ENCODE results near the gene PPP4C. TPM values are rescaled to one million over a fixed set of nuclear protein-coding genes. Genes with fewer than 3 reads are reported as not detected.

Gene PPP4C
- 100 to 1,000 TPM; 104 to 105 TPM for total RNA-seq

DNA sequence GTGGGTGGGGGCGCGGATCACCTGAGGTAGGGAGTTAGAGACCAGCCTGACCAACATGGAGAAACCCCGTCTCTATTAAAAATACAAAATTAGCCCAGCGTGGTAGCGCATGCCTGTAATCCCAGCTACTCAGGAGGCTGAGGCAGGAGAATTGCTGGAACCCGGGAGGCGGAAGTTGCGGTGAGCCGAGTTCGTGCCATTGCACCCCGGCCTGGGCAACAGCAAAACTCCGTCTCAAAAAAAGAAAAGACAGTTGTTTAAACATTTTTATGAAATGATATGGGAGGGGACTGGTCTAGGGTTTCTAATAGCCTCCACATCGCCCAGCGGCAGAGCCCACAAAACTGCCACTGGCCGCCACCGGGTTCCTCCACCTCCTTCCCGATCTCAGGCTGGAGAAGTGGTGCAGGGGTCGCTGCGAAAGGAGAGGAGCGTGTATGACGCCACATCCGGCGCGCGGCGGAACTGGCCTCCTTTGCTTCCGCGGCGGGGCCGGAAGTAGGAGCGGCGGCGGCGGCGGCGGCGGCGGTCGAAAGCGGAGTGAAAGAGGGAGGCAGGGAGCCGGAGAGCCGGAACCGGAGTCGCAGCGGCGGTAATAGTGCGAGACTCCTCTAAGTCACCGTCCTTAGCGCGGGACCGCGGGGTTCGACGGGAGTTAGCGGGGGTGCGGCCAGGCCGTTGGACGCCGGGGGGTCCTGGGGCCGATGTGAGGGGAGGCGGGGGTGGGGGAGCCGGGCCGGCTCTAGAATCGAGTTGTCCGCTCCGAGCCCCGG is at the start of gene PPP4C:
TSS of gene PPP4C (plus strand) at position 492 of the 773 bp plus-strand sequence. CDS start 384 bp downstream, outside the sequence.
- CTCF ChIA-PET = interaction anchor here (0.6 to 8.7 kb wide), 3 partner anchors 10 to 99 kb away, joined by 3 to 50 read pairs (median 8); partner anchors contain the start of genes ALDOA and TBX6
- peak within 1 kb of the TSS; percentile 94 for H3K27ac Mint-ChIP-seq
- peaks cover 33% of the 10 kb centered on the region for H3K4me1 Mint-ChIP-seq (ENCODE audit: low read depth)
- H3K4me3 Mint-ChIP-seq = peak within 1 kb of the TSS; percentile 92
- no peaks in the 10 kb centered on the region for H3K27me3 Mint-ChIP-seq (ENCODE audit: low read depth)
- peaks cover 13% of the 10 kb centered on the region for H3K36me3 Mint-ChIP-seq (ENCODE audit: low read depth)
- no peaks in the 10 kb centered on the region for H3K9me3 Mint-ChIP-seq
- peak; percentile 93 for DNase-seq
- intact Hi-C loops (cut with micrococcal nuclease) = loop anchor here (1.0 kb wide), 2 partner anchors 10 to 17 kb away; partner anchors contain the start of gene ALDOA

DNA sequence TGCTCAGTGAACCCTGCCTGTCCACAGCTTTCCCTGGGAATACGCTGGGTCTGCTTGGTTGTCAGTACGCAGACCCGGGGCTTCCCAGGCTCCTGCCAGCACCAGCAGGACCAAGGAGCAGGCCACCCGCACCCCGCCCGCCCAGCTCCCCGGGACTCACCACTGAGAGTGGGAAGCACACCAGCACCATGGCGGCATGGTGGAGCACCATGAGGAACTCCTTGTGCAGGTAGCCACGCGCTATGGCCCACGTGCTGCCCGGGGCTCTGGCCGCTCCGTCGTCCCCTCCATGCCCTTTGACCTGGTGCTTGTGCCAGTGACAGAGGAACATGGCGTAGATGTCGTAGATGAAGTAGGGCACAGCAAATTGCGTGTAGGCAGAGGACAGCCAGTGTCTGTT is 49.3 kb upstream of the PPP4C start:
- intact Hi-C loops (cut with micrococcal nuclease) = loop anchor here (10.0 kb wide), 1 partner anchor 102 kb away; the partner anchor contains the start of gene KCTD13
- Mint-ChIP-seq H3K4me1 (ENCODE audit: low read depth) (peaks cover 6% of the 10 kb centered on the region), H3K36me3 (ENCODE audit: low read depth) (no peaks in the 10 kb centered on the region), H3K27me3 (ENCODE audit: low read depth) (peaks cover 34% of the 10 kb centered on the region), H3K9me3 (no peaks in the 10 kb centered on the region), H3K4me3 (no peak overlapping the region), H3K27ac (no peak overlapping the region)
- CTCF ChIA-PET = no interaction called here
- no peak for DNase-seq

DNA sequence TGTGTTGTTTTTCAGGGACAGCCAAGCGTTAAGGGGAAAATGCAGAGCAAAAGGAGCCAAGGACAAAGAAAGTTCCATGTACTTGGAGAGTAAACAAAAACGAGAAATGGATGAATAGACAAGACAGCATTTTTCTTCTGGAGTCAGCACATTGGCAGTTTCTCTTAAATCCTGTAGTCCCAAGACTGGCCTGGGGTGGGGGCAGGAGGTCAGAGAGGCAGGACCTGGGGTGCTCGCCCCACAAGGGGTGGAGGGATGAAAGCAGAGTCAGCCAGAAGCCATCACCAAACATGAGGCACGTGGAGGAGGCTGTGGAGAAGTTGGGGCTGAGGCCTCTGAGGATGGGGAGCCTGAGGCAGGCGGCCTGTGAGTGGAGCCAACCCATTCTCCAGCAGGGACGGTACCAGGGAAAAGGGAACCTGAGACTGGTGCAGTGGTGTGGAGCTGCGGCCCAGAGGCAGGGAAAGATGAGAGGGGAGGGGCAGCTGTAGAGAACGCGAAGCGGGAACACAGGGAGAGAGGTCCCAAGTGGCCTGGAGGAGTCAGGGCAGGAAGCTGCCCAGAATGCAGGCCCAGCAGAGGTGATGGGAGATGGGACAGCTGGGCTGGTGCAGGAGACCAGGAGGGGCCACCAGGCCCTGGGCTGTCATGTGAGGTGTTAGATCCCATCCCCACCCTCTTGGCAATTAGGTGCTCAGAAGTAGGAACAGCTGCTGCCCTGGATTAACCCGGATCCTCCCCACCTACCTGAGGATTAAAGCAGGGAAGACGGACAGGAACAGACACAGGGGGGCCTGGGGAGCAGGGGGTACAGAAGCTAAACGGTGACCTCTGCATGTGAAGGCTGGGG is 48.0 kb upstream of the PPP4C start:
- no peak overlapping the region for H3K27ac Mint-ChIP-seq
- no peak overlapping the region for H3K4me3 Mint-ChIP-seq
- CTCF ChIA-PET = no interaction called here
- peaks cover 10% of the 10 kb centered on the region for H3K4me1 Mint-ChIP-seq (ENCODE audit: low read depth)
- intact Hi-C loops (cut with micrococcal nuclease) = loop anchor here (10.0 kb wide), 1 partner anchor 103 kb away; the partner anchor contains the start of gene KCTD13
- H3K36me3 Mint-ChIP-seq (ENCODE audit: low read depth) = no peaks in the 10 kb centered on the region
- H3K9me3 Mint-ChIP-seq = no peaks in the 10 kb centered on the region
- DNase-seq = no peak
- peaks cover 42% of the 10 kb centered on the region for H3K27me3 Mint-ChIP-seq (ENCODE audit: low read depth)

DNA sequence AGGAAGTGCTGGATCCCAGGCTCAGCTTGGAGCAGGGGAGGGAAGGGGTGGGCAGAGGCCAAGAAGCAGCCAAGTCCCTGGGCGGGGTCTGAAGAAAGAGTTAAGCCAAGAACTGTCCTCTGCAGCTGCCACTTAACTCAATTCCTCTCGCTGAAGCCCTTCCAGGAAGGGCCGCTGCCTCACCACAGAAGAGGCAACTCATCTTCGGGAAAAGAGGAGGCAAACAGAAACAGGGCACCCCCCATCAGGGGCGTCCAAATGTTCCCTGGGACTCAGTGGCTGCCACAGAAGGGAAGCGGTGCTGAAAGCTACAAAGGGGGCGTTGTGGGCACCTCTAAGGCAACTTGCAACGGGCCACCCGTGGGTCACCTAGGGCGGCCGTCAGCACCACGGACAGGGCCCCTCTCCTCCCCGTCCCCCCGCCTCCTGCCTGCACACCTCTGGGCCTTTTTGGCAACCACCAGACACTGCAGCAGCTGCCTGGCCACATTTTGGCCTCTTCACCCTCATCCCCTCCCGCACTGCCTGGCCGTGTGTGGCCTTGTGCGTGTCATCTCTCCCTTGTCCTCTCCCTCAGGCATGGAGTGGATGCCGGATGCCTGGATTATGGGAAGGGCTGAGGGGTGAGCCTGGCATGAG is 47.2 kb upstream of the PPP4C start:
- H3K27ac Mint-ChIP-seq = no peak overlapping the region
- CTCF ChIA-PET = no interaction called here
- no peaks in the 10 kb centered on the region for H3K36me3 Mint-ChIP-seq (ENCODE audit: low read depth)
- H3K9me3 Mint-ChIP-seq = no peaks in the 10 kb centered on the region
- H3K4me1 Mint-ChIP-seq (ENCODE audit: low read depth) = peaks cover 10% of the 10 kb centered on the region
- intact Hi-C loops (cut with micrococcal nuclease) = loop anchor here (10.0 kb wide), 1 partner anchor 104 kb away; the partner anchor contains the start of gene KCTD13
- no peak for DNase-seq
- H3K27me3 Mint-ChIP-seq (ENCODE audit: low read depth) = peaks cover 42% of the 10 kb centered on the region
- no peak overlapping the region for H3K4me3 Mint-ChIP-seq

GRCh38 chr16:30030011-30030685 is 45.6 kb upstream of the PPP4C start:
- CTCF ChIA-PET = interaction anchor here (0.7 to 3.8 kb wide), 2 partner anchors 11 to 13 kb away, joined by 3 to 23 read pairs; no protein-coding TSS in a partner anchor
- H3K4me3 Mint-ChIP-seq = no peak overlapping the region
- intact Hi-C loops (cut with micrococcal nuclease) = no loop called here
- no peaks in the 10 kb centered on the region for H3K36me3 Mint-ChIP-seq (ENCODE audit: low read depth)
- no peak overlapping the region for H3K27ac Mint-ChIP-seq
- H3K4me1 Mint-ChIP-seq (ENCODE audit: low read depth) = peaks cover 10% of the 10 kb centered on the region
- no peak for DNase-seq
- peaks cover 44% of the 10 kb centered on the region for H3K27me3 Mint-ChIP-seq (ENCODE audit: low read depth)
- H3K9me3 Mint-ChIP-seq = no peaks in the 10 kb centered on the region

GRCh38 chr16:30030841-30031413 is 44.9 kb upstream of the PPP4C start, which contains the start of gene TLCD3B:
TLCD3B (minus strand) TSS chr16:30031271; CDS start chr16:30030527, 744 bp downstream.
- no peaks in the 10 kb centered on the region for H3K9me3 Mint-ChIP-seq
- no peak within 1 kb of the TSS for H3K27ac Mint-ChIP-seq
- no peaks in the 10 kb centered on the region for H3K36me3 Mint-ChIP-seq (ENCODE audit: low read depth)
- H3K27me3 Mint-ChIP-seq (ENCODE audit: low read depth) = peaks cover 46% of the 10 kb centered on the region
- peaks cover 10% of the 10 kb centered on the region for H3K4me1 Mint-ChIP-seq (ENCODE audit: low read depth)
- H3K4me3 Mint-ChIP-seq = no peak within 1 kb of the TSS
- DNase-seq = no peak
- CTCF ChIA-PET = interaction anchor here (0.6 to 3.8 kb wide), 19 partner anchors 8 to 385 kb away, joined by 3 to 26 read pairs (median 6); partner anchors contain the start of genes C16orf92, KCTD13 and TBX6
- intact Hi-C loops (cut with micrococcal nuclease) = no loop called here

DNA sequence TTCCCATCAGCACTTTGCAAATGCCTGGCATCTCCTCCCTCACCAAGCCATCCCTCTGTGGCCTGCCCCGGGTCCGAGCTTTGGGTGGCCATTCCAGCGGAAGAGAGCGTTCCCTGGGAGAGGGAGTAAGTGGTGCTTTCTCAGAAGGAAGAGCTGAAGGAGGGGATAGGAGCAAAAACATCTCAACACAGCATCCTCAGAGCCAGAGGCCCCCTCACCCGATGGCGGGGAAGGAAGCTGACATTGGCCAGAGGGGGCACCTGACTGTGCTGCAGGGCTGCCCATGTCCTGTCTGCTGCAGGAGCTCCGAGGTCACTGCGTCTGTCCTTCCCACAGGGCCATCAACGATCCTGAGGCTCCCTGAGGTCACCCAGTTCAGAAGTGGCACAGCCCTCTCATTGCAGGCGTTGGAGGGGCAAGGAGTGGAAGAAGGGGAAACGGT is 44.3 kb upstream of the PPP4C start:
- no peak overlapping the region for H3K27ac Mint-ChIP-seq
- intact Hi-C loops (cut with micrococcal nuclease) = no loop called here
- peaks cover 10% of the 10 kb centered on the region for H3K4me1 Mint-ChIP-seq (ENCODE audit: low read depth)
- H3K9me3 Mint-ChIP-seq = no peaks in the 10 kb centered on the region
- no peak overlapping the region for H3K4me3 Mint-ChIP-seq
- H3K27me3 Mint-ChIP-seq (ENCODE audit: low read depth) = peaks cover 46% of the 10 kb centered on the region
- no peak for DNase-seq
- H3K36me3 Mint-ChIP-seq (ENCODE audit: low read depth) = no peaks in the 10 kb centered on the region
- CTCF ChIA-PET = interaction anchor here (0.5 to 3.8 kb wide), 33 partner anchors 9 to 419 kb away, joined by 3 to 26 read pairs (median 5); partner anchors contain the start of genes C16orf92, KCTD13, TAOK2 and TBX6

GRCh38 chr16:30032083-30032819 is 43.5 kb upstream of the PPP4C start:
- intact Hi-C loops (cut with micrococcal nuclease) = loop anchor here (1.0 kb wide), 1 partner anchor 22 kb away; no protein-coding TSS in a partner anchor
- CTCF ChIA-PET = interaction anchor here (0.5 to 3.8 kb wide), 42 partner anchors 9 to 420 kb away, joined by 3 to 26 read pairs (median 4); partner anchors contain the start of genes C16orf92, CDIPT, KCTD13 and TAOK2
- Mint-ChIP-seq H3K27me3 (ENCODE audit: low read depth) (peaks cover 38% of the 10 kb centered on the region), H3K4me1 (ENCODE audit: low read depth) (peaks cover 10% of the 10 kb centered on the region), H3K9me3 (no peaks in the 10 kb centered on the region), H3K27ac (no peak overlapping the region), H3K4me3 (no peak overlapping the region), H3K36me3 (ENCODE audit: low read depth) (no peaks in the 10 kb centered on the region)
- peak; percentile 81 for DNase-seq

- Mint-ChIP-seq H3K27ac (no peak overlapping the region), H3K4me1 (ENCODE audit: low read depth) (peaks cover 9% of the 10 kb centered on the region), H3K4me3 (no peak overlapping the region), H3K27me3 (ENCODE audit: low read depth) (peaks cover 28% of the 10 kb centered on the region), H3K36me3 (ENCODE audit: low read depth) (no peaks in the 10 kb centered on the region), H3K9me3 (no peaks in the 10 kb centered on the region)
- intact Hi-C loops (cut with micrococcal nuclease) = no loop called here
- DNase-seq = no peak
- CTCF ChIA-PET = interaction anchor here (0.7 to 3.8 kb wide), 11 partner anchors 10 to 1081 kb away, joined by 3 to 26 read pairs (median 6); partner anchors contain the start of genes C16orf92 and CDIPT
Observed at GRCh38 chr16:30033270-30033669, 42.5 kb upstream of the PPP4C start.

GRCh38 chr16:30040221-30040620 is 35.6 kb upstream of the PPP4C start:
- peaks cover 2% of the 10 kb centered on the region for H3K27me3 Mint-ChIP-seq (ENCODE audit: low read depth)
- CTCF ChIA-PET = interaction anchor here (0.8 to 1.6 kb wide), 5 partner anchors 8 to 349 kb away, joined by 3 to 7 read pairs (median 6); no protein-coding TSS in a partner anchor
- intact Hi-C loops (cut with micrococcal nuclease) = no loop called here
- no peak overlapping the region for H3K27ac Mint-ChIP-seq
- DNase-seq = no peak
- H3K4me1 Mint-ChIP-seq (ENCODE audit: low read depth) = no peaks in the 10 kb centered on the region
- H3K4me3 Mint-ChIP-seq = no peak overlapping the region
- no peaks in the 10 kb centered on the region for H3K9me3 Mint-ChIP-seq
- no peaks in the 10 kb centered on the region for H3K36me3 Mint-ChIP-seq (ENCODE audit: low read depth)

All from activated naive CD4-positive, alpha-beta T cell treated with anti-CD3 and anti-CD28 coated beads for 36 hours (primary cell).